ENCODE results near the gene ABI2.

ABI2 gene

GRCh38 chr2:203490391-203490790, 162.2 kb downstream of the ABI2 start:
- no peak for DNase-seq

- DNase-seq: no peak
Measured at GRCh38 chr2:203492965-203493364, 164.8 kb downstream of the ABI2 start.
